Femur (tissue), 1 donor: ENCODE measurements around the gene ZXDC.

Experiments
- DNase-seq: peaks from one replicate; pipeline ENCODE4 v3.0.0-alpha.2; 2017

The ZXDC gene

DNA sequence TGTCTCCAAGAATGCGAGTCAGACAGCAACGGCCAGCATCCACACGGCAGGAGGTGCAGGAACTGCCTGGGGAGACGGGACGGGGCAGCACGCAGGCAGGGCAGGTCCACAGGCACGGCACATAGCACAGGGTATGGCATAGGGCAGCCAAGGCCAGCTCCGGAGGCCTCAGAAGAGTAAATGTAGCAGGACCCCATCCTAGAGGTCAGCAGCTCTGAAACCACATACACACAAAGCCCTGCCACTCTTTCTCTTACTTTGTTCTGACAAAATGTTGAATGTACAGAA lies 26.9 kb downstream of the ZXDC start:
- no peak for DNase-seq

DNA sequence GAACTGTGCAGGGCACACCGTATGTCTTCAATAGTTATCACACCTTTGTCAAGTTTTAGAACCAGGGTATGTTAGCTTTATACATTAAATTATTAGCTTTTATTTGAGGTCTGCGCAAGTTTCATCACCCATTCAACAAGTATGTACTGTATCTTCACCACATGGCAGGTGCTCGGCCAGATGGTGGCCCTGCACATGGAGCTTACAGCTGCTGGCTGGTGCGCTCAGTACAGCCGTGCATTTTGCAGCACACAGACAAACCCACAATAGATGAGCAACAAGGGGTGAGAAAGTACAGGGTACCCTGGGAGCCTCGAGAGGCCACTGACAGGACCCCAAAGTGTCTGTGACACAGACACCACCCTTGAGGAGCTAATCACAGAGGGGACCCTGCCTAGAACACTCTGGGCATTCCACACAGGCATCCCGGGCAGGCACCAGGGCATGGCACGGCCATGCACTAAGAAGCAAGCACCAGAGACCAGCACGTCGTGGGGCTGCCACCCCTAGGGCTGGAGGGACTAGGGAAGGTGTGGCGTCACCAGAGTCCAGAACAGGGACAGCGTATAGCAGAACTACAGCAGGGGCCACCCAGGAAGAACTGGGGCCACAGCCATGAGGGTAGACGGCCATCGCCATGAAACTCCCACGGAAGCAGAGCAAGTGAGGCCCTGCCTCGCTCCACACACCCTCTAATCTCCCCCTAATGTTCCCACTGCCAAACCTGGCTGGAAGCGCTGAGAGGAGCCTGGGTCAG lies 27.4 kb downstream of the ZXDC start:
- peak; percentile 21 for DNase-seq

DNA sequence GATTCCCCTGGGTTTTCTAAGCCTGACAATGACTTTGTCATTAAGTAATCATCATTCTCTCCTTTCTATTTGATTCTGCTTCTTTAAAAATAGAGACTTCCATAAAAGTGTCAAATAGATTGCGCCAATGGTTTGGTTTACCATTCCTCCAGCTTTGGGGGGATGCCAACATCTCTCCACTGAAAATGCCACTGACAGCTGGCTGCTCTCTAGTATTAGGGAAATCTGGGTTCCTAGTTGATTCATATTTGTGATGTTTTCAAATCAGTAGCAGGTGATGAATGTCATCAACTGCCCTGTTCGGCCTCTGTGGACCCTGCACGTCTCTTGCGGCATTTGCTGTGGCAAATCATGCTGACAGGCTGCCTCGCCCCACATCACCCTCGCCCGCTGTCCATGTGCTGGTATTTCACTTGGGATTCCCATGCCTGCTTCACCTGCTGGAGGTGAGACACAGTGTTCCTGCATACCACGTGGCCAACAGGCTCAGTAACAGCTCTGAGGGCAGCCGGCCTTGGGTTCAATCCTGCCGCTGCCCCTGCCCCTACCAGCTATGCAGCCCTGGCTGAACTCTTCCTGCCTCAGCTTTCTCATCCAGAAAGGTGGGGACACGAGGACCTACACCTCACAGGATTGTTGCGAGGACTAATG lies 28.1 kb downstream of the ZXDC start:
- DNase-seq, result peak; percentile 12

DNA sequence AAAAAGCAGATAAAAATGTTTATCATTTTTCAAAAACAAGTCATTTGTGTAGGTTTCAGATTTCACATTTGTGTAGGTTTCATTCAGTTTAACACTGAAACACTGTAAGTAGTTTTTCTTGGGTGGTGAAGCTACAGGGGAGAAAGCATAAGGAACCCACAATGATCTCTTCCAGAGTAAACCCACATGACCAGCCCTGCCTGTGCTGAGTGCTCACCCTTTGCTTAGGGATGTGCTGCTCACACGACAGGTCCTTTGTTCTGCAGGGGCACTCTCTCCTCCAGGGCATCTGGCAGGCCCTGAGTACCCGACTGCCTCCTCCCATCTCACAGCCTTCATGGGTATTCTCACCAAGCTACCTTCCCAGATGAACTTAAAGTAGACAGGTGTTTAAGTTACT lies 28.9 kb downstream of the ZXDC start:
- DNase-seq, result peak; percentile 6

DNA sequence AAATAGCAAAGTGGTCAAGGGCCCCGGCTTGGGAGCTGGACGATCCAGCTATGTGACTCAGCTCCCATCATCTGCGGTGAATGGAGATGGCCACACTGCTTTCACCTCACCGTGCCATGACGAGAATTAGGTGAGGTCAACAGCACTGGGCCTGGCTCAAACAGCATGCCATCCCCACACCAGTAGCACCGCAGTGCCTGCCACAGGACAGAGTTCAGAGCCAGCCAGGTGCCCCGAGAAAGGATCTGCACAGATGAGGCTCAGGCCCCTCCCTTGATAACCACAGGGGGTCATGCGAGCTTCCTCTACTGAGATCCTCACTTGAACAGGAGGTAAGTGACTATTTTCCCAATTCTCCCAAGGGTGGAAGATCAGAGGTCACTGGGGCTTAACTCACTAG lies 29.4 kb downstream of the ZXDC start:
- peak; percentile 12 for DNase-seq

DNA sequence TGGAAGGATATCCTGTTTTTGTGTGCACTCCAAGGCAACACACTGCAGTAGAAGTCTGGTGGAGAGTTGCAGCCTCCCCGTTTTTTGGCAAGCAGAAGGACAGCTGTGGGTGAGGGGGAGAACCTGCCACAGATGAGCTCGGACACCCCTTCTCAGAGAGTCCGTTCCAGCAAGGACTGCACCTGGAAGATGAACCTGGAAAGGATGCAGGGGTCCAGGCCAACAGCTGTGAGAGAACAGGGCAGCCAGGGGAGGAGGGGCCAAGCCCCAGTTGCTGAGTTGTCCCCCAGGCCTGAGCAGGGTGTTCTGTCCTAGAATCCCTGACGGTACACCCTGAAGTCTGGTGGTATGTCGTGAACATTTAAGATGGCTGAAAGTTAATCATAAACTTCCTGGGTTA lies 30.2 kb downstream of the ZXDC start:
- peak; percentile 12 for DNase-seq

DNA sequence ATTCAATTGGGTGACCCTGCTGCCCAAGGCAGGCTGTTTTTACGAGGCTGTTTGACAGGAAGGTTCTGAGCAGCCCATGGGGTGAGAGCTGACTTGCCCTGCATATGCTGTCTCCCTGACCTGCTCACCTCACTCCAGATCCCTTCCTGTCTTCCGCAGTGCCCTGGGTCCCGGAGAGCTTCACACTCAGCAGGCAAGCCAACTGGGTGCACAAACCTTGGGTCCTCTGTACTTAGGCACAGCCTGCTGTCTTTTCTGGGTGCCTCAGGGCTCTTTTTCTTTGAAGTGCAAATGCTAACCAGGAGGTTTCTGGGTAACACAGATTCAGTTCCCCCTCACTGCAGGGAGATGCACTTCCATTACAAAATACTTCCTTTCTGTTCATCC lies 32.8 kb downstream of the ZXDC start:
- DNase-seq, result no peak

DNA sequence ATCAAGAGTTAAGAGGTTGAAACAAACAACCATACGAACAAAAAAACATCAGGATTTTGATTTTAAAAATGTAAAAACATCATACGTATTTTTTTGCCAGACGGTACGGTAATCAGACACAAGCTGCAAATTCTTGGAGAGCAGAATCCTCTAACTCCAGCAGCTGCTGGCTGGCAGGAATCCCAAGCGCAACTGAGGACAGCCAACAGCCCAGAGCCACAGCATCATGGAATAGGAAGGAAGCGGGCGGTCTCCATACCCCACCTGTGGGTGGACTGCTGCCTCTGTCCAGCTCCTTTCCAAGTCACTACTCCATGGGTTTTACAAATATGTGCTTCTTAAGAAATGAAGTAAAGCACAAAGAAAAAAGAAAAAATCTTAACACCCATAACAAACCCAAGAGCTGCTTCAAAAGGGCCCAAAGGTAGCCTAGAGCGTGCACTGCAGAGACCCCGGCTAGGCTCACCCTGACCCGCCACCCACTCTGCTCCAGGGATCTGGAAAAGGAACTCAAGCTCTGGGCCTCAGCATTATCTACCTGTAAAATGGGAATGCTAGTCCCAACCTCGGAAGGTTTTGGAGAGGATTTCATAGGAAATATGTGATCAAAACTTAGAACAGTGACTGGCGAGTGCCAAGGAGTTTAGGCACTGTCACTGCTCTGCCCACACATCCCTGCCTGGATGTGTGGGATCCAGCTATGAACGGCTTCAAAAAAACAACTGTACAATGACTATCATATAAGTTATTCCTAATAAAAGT lies 33.4 kb downstream of the ZXDC start:
- peak; percentile 91 for DNase-seq

DNA sequence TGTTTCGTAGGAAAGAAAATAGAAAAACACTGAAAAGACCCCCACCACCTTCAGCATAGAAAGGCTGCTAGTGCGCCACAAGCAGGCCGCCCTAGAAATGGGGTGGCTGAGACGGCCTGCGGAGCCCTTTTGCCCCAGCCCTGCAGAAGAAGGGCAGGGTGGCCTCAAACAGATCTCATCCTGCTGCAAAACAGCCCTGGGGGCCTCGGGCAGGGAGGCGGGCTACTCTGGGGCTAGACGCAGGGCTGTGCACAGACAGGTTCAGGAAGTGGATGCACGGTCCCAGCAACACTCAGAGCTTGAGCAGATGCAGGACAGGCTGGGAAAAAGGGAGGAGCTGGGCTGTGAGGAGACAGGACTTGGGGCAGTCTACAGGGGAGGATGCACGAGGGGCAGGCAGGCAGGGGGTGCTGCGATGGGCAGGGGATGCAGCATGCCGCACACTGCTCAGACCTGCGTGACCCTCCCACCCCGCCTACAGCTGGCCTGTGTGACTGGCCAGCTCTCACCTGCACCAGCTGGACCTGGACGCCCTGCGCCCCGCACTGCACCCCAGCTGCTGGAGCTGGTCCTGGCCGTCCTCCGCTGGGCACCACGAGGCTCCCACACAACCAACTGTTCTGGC lies 34.3 kb downstream of the ZXDC start:
- DNase-seq, result no peak

DNA sequence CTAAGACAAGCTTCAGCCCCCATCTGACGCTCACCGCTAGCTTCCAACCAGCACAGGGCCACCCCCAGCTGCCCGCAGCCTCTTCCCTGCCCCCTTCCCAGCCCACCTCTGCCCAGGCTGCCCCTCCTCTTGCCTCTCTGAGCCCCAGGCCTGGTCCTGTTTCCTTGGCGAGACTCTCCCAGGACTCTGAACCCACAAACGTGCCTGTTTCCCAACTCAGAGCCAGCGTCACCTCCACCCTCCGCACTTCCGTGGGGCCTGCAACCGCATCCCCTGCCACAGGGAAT lies 35.0 kb downstream of the ZXDC start:
- no peak for DNase-seq

DNA sequence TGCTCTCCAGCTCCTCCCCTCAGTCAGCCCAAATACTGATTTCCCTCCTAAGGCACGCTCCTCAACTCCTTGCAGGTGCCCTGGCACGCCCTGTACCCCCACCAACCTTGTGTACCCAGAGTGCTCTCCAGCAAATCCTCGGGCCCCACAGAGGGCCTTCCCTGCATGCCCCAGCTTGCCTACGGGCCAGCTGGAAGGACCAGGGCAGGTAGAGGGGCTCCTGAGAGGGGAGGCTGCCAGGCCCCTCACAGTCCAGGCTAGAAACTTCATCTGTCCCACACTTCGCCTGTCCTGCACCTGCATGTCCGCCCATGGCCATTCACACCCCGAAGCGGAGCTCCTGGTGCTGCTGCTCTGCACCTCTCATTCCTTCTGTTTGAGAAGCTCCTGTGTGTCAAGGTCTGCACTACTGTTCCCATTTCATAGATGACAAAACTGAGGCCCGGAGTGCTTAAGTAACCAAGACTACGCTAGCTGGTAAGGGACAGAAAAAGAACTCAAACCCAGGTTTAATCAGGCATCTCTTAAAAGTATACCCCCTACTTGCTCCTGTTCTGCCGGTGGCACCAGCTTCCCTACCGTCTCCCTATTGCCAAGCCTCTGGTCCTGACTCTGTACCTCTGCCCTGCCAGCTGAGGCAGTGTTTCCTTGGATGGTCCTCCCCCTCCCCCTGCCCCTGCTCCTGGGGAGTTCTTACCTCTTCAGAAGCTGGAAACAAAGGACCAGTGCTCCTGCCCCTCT lies 35.6 kb downstream of the ZXDC start:
- no peak for DNase-seq

DNA sequence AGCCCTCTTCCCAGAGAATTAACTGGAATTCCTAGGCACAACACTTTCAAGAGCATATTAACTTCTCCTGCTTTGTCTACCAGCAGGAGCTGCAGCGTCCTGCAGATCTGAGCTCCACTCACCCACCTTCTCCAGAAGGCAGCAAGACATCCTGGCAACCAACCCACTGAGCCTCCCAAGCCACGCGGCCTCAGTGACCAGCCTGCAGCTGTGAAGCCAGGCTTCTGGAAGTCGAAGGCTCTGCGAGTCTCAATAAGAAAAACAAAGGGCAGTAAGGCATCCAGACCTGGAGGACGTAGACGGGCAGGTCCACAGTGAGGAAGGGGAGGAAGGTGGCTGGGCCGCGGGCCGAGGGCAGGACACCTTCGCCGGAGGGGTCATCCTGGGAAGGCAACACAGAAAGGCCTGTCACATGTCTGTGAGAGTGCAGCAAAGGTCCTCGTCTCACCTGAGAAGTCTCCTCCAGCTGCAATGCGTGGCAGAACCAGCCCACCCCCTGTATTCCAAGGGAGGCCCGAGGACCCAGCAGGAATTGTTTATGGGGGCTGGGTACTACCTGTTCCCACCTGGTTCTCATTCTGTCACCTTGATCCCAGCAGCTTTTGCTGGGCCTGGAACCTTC lies 36.2 kb downstream of the ZXDC start:
- no peak for DNase-seq

DNA sequence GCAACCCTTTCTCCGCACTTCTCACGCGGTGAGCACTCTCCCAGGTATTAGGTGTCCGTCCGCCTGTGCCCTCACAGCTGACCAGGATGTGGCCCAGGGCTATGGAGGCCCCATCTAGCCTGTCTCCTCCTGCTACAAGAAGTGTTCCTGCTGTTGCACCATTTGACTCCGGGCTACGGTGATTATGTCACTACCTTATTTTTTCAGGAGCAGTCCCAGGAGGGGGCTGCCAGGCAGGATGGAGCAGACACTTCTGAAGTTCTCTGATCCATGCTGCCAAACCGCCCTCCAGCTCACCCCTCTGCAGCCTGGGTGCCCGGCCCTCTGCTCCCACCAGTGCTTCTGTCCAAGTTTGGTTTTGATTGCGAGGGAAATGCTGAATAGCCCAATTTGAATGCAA lies 36.9 kb downstream of the ZXDC start:
- no peak for DNase-seq

DNA sequence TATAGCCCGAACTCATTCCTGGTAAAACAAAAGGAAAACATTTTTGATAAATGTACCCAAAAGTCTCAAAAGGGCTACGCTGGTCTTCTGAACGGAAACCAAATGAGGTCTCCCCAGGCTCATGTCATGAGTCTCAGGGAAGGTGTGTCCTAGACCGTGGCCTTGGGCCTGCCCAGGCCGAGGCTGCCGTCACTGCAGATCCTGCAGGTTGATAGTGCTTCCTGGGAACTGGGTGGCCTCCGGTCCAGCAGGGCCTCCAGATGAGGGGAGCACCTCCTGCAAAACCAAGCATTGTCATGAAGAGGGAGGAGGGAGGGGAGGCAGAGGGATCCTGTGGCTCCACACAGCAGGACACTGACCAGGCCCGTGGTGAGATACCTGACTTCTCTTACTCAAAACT lies 37.5 kb downstream of the ZXDC start:
- no peak for DNase-seq

DNA sequence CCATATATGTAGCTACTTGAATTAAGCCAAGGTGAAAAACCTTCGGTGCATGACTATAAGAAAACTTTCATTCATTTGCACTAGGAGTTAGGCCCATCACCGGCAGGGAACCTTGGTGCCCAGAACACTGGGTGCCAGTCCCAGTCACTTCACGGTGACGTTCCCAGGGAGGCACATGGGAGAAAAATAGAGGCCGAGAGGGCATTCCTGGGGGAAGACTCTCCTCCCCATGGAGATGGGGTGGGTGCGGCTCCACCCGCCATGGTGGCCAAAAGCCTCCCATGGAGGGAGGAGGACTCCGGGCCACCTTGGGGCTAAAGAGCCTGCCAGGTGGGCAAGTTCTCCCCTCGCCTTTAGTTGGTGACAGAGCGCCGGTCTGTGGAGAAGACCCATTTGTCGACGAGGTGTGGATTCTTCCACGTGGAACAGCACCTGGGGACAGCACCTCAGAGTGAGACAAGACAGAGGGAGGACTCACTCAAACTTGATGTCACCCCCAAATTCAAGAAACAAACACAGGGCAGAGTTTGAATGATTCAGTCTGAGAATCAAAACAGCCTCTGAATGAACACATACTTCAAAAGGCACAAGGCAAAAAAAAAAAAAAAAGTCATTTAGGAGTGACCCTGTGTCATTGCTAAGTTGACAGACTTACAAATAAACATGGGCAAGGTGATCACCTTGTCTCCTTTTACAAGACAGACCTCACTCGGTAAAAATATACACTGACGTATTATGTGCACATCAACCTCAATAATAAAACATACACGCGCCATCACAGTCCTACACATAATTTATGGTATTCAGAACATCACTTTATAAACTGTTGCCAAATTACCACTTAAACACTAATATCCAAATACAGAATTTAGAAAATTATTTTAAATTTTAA lies 38.6 kb downstream of the ZXDC start:
- no peak for DNase-seq

DNA sequence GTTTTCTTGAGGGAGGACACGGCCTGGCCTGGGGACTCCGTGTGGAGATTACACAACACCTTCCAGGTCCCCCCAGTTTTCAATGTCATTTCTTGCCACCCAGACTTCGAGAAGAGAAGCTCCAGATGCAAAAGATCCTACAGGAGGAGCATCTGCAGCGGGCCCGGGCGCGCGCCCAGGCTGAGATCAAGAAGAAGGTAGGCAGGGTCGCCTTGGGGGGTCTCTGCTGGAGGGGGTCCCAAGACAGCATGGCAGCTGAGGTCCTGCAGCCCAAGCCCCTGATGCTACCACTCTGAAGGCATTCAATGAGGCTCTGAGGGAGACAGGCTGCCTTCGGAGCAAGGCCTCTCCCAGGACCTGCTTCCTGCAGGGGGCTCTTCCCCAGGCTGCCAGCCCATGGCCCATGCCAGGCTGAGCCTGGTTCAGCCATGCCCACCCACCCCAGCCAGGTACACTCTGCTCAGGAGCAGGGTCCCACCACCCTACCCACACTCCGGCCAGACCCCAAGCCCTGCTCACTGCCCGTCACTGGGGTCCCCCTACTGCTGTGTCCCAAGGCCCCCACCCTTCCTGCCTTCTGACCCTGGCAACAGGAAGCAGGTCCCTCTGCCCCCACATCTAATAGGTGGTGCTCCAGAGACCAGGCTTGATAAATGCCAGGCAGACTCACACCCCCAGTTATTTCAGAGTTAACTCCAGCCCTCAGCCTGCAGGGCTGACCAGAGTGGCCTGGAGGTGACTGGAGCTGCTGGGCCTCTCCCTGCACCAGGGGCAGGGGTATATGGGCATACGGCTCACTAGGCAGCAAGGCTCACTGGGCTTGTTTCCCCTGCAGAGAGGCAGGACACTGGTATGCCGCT lies 40.0 kb downstream of the ZXDC start:
- DNase-seq, result no peak

DNA sequence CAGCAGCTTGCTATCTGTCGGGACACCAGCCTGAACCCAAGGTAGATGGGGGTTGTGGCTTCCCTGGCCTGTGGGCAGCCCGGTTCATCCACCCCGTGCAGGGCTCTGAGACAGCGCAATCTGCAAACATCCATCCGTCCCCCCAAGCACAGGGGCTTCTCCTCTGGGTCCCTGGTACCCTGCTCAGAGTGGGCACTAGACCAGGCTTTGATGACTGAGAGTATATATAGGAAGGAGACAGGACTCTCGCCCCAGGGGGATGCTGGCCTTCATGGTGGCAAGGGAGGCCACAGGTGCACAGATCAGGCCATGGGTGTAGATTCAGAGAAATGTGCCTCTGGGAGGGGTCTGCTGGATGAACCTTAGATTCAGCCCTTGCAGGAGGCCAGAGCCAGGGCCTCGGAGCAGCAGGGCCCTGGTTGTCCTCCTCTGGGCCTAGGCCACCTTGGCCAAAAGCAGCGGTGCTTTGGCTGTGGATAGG lies 40.7 kb downstream of the ZXDC start:
- no peak for DNase-seq

DNA sequence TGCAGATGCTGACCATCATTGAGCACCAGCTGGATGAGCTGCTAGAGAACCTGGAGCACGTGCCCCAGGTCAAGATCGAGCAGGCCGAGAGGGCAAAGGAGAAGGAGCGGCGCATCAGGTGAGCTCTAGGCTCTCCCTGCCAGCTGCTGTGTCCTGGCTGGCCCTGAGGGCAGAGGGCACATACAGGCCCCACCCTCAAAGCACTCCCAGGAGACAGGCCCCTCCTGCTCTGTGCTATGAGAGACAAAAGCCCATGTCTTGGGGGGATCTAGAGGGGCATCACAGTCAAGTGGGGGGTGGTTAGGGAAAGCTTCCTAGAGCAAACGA lies 41.5 kb downstream of the ZXDC start:
- DNase-seq, result no peak

DNA sequence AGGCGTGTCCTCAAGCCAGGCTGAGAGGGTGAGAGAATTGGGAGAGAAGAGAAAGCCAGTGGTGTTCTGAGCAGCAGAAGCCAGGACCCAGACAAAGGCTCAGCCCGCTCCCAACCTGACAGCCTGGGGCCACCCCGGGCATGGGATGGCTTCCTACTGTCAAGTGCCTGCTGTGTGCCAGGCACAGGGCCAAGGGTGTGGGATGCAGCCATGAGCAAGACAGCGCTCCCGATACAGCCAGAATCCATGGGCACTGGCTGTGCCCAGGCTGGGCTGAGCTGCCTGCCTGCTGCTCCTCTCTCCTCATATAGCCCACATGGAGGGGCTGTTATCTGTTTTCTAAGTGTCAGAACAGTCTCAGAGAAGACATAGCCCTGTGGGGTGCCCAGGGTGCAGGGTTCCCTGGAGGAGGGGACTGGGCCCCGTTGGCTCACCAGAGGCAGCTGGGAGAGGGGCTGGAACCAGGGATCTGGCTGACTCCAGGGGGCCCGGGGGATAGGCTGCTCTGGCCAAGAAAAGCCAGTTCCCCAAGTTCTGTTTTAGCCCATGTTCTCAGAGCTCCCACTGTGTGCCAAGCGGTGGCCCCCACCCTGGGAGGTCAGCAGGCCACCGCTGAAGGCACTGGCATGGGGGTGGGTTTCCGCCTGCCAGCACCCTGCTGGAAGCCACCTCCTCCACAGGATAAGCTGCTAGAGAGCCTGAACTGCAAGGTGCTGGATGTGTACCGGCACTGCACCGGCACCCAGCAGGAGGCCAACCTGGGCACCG lies 42.0 kb downstream of the ZXDC start:
- DNase-seq, result no peak

DNA sequence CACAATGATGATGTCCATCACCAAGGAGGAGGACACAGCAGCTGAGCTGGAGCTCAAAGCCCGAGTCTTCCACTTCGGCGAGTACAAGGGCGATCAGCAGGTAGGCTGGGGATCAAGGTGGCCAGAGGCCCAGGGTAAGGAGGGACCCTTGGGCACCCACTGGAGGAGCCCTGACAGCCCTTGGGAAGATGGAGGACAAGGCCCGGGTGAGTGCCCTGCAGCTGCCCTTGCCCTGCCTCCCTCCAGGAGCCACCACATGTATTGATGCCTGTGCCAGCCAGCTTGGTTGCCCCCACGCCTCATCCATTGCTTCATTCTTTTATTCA lies 42.6 kb downstream of the ZXDC start:
- DNase-seq, result peak; percentile 6
